Measurements from ENCODE around the gene PWWP2B.

DNA sequence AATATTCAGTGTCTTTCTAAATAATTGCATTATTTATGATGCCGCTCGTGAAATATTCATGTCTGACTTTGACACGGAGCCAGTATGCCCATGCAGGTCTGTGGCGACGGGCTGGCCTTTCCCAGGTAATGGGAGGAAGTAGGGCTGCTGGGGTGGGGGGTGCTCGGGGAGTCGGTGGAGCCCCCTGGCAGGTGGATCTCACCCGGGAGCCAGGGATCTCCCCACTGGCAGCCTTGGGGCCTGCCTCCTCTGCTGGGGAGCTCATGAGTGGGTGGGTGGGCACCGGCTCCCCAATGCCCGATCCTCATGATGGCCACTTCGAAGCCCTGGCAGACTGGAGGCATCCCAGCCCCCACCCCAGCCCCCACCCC lies 52.8 kb downstream of the PWWP2B start:
- TF ChIP-seq CTCF (conservative IDR thresholded peaks at IDR 0.05 in 1 of 2, IDR thresholded peaks at IDR 0.05 in 1 of 2; ENCODE audit: extremely low read depth in 1 of 2, insufficient read depth in 1 of 2, low read depth in 1 of 2, low read length in 2 of 2): no peak
- no peak for TF ChIP-seq EZH2 (IDR thresholded peaks at IDR 0.05; ENCODE audit: borderline replicate concordance, low read length)

All from mammary epithelial cell (primary cell).